Omental fat pad (tissue), 4 donors: Measurements from ENCODE around the gene SELENOT. TPM values are rescaled to one million over a fixed set of nuclear protein-coding genes. Genes with fewer than 3 reads are reported as not detected.
"Not testable (repeated sequence)": the region's sequence is repeated elsewhere in the genome, so short reads cannot be mapped to it uniquely, and the experiment has no call there.

Experiments used
- ATAC-seq: fragments of 150-250 bp; one replicate; pipeline ENCODE4 v1.9.1; 2016; ENCODE audit warnings: mild to moderate bottlenecking, moderate library complexity; ENCODE audit not compliant: low FRiP score
- DNase-seq: peaks from one replicate; pipeline ENCODE4 v3.0.0-alpha.2; 2019; ENCODE audit warnings: low spot score
- total RNA-seq, 4 donors: library from RNA; depleted of rRNA; stranded (reverse); fragments of >200 nt; gene quantifications; one replicate each; pipeline ENCODE4 v1.1.0, GENCODE V29; 2016
- TF ChIP-seq, protein P1 (sequence below), 3 donors: fragments of 450-650 bp; IDR thresholded peaks; one replicate each; pipeline ENCODE4 v1.5.1; 2016 to 2017; ENCODE audit warnings: antibody characterized with exemption in 3 of 3, mild to moderate bottlenecking in 3 of 3, moderate library complexity in 2 of 3

SELENOT gene
- total RNA-seq, 4 donors from 2014 or later = 107 to 164 (median 142) TPM

DNA sequence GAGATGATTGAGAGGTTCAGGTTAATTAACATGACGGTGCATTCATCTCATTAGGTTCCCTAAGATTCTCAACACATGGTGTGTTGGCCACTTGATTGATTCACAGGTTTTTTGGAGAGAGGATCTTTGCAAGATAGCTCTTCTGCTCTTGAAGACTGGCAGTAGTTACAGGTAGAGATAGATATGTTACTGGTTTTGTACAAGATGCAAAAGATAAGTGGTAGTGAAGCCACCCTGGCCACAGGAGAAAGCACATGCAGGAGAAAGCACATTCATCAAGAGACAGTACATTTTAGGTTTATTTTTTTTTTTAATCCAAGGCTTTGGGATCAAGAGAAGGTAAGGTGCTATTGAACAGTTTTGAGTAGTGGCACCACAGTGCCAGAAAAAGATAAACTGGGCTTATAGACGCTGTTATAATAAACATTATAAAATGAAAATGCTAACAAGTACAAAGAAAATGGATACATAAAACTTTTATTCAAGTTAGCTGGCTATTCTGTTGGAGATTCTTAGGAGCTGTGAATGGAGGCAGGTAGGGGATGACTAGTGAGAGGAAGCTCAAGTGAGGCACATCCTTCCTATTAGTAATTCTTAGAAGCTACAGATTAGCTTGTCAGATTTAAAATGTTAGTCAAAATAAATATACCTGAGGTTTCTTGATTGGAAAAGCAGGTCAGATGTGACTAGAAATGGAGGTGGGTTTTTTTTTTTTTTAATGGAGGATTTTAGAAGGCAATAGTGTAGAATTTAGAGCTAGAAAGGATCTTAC is 10.8 kb downstream of the SELENOT start:
- TF ChIP-seq, protein P1, sequence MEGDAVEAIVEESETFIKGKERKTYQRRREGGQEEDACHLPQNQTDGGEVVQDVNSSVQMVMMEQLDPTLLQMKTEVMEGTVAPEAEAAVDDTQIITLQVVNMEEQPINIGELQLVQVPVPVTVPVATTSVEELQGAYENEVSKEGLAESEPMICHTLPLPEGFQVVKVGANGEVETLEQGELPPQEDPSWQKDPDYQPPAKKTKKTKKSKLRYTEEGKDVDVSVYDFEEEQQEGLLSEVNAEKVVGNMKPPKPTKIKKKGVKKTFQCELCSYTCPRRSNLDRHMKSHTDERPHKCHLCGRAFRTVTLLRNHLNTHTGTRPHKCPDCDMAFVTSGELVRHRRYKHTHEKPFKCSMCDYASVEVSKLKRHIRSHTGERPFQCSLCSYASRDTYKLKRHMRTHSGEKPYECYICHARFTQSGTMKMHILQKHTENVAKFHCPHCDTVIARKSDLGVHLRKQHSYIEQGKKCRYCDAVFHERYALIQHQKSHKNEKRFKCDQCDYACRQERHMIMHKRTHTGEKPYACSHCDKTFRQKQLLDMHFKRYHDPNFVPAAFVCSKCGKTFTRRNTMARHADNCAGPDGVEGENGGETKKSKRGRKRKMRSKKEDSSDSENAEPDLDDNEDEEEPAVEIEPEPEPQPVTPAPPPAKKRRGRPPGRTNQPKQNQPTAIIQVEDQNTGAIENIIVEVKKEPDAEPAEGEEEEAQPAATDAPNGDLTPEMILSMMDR (IDR thresholded peaks at IDR 0.05) = no peak
- DNase-seq (no peak), ATAC-seq (no peak)

DNA sequence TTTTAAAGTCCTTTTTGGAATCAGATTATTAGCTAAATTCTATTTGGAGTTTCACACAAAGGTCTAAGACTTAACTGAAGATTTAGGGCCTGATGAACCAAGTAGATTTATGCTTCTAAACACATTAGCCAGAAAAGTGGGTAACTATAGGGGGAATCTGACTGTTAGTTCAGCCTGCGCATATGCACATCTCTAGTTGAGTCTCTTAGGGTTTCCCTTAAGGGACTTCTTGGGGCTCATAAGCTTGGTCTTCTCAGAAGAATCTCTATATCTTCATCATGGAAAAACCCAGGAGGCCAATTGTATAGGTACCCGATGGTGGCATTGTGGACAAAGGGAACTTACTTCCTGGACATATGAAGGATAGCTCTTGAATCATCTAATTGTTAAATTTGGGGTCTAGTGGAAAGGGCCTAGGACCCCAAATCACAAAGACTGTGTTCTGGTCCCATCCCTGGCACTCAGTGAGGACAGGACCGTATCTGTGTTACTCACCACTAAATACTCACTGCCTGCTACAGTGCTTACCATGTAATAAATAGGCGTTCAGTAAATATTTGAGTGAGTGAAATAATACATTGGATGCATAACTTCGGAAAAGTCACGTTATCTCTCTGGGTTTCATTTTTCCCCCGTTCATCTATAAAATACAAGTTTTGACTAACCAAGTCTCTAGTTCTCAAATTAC is 17.0 kb downstream of the SELENOT start:
- TF ChIP-seq, protein P1 (IDR thresholded peaks at IDR 0.05) = no peak
- ATAC-seq (no peak), DNase-seq (no peak)

DNA sequence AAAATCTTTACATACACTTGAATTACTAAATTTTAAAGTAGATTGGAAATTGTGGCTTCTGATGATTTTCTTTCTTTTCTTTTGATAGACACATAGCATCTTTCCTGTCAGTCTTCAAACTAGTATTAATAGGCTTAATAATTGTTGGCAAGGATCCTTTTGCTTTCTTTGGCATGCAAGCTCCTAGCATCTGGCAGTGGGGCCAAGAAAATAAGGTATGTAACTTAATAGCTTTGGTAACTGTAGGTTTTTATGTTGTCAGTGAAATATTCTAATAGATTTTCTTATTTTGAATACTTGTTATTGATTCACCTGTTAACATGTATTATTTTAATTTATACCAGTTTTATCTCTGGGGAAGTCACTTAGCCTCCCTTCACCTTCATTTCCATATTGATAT is 19.8 kb downstream of the SELENOT start:
- not testable (repeated sequence) for ATAC-seq, DNase-seq

DNA sequence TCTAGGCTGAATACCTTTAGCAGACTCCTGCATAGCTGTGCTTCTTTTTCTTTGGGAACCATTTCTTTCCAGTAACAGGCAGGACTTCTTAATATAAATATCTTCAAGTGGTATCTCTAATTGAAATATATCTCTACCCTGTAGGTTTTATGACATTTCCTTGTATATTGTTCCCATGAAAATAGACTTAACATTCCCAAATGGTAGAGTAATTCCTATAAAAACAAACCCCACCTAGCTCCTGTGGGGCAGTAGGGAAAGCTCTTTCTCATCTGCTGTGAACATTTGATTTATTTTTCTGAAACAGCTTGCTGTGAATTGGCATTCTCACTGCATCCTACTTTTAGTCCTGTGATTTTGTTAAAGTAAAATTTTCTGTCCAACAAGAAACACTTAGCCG is 20.8 kb downstream of the SELENOT start:
- ATAC-seq = no peak
- TF ChIP-seq, protein P1 (IDR thresholded peaks at IDR 0.05) = no peak

DNA sequence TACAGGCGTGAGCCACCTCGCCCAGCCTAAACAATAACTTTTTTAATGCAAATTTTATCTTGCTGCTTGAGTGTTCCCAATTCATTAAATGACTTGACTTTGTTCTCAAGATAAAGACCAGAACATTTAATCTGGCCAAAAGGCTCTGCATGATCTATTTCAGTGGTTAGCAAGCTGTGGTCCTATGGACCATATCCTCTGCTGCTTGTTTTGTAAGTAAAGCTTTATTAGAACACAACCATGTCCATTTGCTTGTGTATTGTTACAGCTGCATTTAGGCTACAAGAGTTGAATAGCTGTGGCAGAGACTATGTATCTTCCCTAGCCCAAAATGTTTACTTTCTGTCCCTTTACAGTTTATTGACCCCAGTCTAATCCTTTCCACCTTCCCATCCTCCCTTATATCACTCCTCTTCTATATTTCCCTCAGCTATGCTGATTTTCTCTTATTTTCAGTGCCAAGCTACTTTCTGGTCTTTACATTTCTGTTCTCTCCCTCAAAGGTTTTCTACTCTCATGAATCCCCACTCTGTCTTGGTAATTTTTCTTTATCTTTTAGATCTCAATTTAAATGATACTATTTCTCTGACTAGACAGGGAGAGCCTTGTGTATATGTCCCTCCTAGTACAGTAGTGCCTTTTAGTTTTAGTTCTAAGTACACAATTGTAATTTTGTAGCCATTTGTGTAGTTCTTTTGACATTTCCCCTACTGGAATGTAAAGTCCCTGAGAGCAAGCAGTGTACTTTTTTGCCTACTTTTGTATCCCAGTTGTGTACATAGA is 23.2 kb downstream of the SELENOT start:
- ATAC-seq (no peak), DNase-seq (no peak)
- TF ChIP-seq, protein P1 (IDR thresholded peaks at IDR 0.05) = no peak

More for the DNA sequence above, 20.8 kb downstream of the SELENOT start:
- DNase-seq = no peak

DNA sequence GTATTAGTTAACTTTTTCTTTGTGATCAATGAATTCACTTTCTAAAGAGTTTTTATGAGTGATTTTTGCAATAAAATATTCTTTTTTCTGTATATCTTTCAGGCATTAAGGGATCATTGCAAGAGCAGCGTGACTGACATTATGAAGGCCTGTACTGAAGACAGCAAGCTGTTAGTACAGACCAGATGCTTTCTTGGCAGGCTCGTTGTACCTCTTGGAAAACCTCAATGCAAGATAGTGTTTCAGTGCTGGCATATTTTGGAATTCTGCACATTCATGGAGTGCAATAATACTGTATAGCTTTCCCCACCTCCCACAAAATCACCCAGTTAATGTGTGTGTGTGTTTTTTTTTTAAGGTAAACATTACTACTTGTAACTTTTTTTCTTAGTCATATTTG is 24.4 kb downstream of the SELENOT start:
- DNase-seq = no peak

More for the DNA sequence above, 24.4 kb downstream of the SELENOT start:
- TF ChIP-seq, protein P1 (IDR thresholded peaks at IDR 0.05) = no peak
- ATAC-seq = no peak
